GM18498 (cell line): ENCODE data around the gene KIAA0232.
"Not testable (repeated sequence)": the region's sequence is repeated elsewhere in the genome, so short reads cannot be mapped to it uniquely, and the experiment has no call there.

Experiments
- ATAC-seq: cut with Tn5 transposase; IDR thresholded peaks from one replicate; pipeline ENCODE4 v1.9.1; 2021; ENCODE audit warnings: mild to moderate bottlenecking, moderate library complexity; ENCODE audit not compliant: unreplicated experiment

Gene KIAA0232

DNA sequence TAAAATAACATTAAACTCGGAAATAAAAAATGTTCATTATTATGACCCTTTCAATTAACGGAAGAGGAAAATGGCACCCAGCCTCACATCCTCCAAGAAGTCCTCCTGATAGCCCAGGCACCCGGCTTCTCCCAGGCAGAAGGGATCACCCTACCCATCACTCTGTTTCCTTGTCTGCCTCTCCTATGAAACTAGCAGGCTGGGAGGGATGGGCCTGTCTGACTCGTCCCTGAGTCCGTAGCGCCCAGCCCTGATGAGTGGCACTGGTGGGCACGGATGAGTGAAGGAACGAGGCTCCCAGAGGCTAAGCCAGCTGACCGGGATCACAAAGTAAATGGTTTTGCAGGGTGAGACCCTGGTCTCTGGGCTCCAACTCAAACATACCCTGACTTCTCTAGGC, 28.6 kb upstream of the KIAA0232 start:
- no peak for ATAC-seq

DNA sequence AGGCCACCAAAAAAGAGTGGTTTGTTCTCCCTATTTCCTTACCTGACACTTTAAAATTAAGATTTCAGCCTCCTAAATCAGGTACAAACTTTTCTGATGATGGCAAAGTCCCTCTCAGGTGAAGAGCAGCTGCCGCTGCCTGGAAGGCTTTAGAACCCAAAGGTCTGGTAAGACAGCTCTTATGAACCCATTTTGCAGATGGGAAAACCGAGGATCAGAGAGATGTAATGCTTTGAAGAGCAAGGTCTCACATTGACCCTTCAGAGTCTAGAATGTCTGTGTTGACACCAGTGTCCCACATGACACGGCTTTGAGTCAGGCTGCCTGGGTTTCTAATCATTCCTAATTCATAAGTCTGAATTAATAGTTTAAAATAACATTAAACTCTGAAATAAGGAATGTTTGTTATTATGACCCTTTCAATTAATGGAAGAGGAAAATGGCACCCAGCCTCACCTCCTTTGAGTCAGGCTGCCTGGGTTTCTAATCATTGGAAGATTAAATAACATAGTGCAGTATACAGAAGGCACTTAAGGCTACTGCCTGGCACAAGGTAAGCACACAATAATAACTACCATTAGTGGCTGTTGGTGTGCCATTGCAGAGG, 27.9 kb upstream of the KIAA0232 start:
- no peak for ATAC-seq

DNA sequence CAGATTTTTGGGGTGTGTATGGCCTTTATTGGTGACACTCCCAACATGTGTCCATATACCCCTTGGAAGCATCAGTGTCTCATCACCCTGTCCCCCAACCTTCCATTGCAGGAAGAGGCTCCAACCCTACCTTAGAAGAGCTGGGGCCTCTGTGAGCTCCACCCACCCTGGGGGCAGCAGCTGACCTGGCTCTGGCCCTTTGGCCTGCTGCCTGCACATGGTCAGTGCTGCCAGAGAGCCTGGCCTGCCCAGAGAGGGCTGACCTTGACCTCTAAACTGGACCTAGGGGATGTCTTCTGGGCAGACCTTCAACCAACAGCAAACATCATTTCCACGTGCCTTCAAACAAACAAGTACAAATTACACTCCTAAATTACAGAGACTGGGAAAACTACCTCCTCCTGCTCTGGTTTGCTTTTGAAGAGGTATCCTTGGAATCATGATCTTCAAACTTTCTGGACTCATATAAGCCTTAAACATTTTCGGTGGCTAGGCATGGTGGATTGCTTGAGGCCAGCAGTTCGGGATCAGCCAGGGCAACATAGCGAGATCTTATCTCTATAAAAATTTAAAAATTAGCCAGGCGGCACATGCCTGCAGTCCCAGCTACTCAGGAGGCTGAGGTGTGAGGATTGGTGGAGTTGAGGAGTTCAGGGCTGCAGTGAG, 27.3 kb upstream of the KIAA0232 start:
- no peak for ATAC-seq

DNA sequence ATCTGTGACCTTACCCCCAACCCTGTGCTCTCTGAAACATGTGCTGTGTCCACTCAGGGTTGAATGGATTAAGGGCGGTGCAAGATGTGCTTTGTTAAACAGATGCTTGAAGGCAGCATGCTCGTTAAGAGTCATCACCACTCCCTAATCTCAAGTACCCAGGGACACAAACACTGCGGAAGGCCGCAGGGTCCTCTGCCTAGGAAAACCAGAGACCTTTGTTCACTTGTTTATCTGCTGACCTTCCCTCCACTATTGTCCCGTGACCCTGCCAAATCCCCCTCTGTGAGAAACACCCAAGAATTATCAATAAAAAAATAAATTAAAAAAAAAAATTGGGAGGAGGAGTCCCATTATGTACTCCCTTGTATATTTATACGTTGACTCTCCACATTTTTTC, 26.2 kb upstream of the KIAA0232 start:
- ATAC-seq: not testable (repeated sequence)

DNA sequence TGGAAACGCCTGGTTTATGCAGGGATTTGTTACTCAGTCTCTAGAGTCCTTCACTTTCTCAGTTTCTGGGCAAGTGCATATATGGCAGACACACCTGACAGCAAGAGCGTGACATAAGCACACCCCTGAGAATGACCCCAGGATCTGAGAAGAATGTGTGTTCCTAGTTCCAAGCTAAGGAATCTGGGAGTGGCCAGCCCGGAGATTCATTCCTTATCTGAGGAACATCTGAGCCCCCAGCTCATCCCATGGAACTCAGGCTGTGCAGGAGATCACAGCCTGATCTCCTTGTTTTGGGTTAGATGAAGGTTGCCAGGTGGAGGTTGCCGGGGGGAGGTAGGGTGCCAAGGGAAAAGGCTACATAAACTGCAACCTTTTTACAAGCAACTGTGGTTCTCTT, 23.8 kb upstream of the KIAA0232 start:
- ATAC-seq: no peak

DNA sequence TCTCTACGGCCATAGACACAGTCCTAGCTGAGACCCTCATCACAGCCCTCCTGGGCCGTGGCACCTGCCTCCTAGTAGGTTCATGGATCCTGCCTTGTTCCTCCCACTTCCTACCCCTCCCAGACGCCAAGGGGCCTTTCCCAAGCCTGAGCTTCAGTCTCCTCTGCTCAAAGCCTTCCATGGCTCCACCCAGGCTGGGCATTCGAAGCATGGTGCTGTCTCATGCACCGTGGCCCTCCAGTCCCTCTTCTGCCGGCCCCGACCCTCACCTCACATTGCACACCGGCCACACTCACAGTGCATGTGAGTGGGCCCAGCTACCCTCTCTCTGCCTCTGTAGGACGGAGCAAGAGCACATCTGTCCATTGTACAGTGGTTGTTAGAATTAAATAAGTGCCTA, 21.7 kb upstream of the KIAA0232 start:
- ATAC-seq: no peak

DNA sequence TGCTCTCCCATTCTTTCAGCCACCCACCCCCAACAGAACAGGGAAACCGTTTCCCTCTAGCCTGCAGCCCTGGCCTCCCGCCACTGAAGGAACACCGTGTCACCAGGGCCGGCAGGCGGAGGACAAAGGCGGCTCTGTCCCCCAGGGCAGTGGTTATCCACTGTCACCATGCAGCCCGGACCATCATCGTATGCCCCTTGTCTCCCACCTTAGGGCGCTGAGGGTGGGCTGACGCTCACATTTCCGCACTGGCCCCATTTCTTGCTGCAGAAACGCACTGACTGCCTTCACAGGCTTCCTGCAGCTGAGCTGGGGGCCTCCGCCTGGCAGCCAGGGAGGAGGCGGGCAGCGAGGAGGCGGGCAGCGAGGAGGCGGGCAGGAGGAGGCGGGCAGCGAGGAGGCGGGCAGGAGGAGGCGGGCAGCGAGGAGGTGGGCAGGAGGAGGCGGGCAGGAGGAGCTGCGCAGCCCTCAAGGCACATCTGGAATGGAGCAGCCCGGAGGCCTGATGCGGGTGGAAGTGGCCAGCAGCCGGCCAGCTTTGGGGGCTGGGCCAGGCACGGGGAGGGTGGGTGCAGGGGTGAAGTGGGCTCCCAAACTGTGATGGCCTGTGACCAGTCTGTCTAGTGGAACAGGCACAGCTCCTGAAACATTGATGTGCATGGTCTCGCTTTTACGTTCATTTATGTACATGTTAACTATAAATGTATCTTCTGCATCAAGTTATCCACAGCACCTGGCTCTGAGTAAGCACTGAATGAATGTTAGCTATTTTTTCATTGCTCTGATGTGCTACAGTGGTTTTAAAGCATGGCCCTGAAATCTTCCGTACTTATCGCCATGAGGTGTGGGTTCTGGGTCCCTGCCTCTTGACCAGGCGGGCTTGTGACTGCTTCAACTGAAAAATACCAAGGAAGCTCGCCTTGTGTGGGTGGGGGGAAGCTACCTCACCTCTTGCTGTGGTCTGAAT, 20.6 kb upstream of the KIAA0232 start:
- no peak for ATAC-seq

DNA sequence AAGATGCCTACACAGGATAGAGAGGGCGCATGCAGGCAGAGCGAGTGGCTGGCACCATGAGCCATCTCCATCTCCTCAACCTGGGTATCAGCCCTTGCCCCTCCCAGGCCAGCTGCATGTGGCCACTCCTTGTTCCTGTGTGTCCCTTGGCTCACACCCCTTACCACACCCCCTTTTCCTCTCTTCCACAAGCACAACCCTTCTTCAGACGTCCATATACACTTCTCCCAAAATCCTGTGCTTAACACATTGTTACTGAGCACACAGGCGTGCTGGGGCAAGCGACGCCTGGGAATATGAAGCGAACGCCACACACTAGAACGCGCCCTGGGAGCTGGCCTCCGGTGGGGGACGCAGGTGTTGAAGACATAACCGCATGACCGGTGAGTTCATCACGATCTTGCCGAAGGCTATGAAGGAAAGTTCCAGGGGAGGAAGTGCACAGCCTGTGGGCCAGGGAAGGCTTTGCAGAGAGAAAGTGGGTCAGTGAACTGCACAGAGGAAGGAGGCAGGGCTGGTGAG, 19.1 kb upstream of the KIAA0232 start:
- ATAC-seq: no peak

DNA sequence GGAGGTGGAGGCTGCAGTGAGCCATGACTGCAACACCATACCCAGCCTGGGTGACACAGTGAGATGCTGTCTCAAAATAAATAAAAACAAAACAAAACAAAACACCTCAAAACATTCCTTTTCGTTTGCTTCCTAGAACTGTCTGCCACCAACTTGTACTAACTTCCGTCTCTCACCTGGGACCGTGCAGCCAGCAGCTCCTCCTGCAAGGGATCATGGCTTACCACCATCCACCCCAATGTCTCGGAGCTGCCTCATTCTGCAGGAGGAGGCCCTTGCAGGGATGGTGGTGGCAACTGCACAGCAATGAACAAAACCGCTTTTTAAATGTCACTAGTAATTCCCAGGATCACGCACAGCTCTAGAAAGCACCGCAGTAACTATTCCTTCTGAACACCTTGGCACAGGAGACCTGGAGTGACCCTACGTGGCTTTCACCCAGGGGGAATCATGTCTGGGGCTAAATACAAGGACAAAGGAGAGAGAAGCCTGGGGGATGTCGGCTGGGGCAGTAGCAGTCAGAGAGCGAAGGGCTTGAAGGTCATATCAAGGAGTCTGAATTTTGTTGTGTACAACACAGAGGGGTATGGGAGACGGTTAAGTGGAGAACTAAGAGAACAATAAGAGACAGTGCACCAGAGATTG, 17.4 kb upstream of the KIAA0232 start:
- no peak for ATAC-seq

DNA sequence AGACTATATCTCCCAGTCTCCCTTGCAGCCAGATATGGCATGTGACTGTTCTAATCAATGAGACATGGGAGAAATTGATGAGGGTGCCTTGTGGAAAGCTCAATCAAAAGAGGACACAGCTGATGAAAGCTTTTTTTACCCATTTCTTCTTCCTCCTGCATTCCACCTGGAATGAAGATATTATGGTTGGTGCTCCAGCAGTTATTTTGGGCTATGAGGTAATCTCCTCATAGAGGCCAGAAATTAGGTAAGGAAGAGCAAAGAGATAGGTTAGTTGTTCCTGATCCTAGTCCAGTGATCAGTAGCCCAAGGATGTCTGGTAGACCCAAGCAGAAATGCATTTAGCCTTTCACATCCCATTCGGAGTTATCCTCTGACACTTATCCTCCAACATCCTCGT, 16.8 kb upstream of the KIAA0232 start:
- ATAC-seq: no peak

DNA sequence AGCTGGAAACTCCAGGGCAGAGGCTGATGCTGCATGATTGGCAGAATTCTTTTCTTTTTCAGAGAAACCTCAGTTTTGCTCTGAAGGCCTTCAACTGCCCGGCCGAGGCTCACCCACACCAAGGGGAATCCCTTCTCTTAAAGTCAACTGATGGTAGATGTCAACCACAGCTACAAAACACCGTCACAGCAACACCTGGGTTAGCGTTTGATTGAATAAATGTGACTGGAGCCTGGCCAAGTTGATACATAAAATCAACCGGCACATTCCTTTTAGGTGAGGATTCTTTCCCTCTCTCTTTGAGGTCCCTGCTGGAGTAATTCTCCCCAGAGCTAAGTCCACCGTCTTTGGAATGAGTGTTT, 15.2 kb upstream of the KIAA0232 start:
- ATAC-seq: no peak

DNA sequence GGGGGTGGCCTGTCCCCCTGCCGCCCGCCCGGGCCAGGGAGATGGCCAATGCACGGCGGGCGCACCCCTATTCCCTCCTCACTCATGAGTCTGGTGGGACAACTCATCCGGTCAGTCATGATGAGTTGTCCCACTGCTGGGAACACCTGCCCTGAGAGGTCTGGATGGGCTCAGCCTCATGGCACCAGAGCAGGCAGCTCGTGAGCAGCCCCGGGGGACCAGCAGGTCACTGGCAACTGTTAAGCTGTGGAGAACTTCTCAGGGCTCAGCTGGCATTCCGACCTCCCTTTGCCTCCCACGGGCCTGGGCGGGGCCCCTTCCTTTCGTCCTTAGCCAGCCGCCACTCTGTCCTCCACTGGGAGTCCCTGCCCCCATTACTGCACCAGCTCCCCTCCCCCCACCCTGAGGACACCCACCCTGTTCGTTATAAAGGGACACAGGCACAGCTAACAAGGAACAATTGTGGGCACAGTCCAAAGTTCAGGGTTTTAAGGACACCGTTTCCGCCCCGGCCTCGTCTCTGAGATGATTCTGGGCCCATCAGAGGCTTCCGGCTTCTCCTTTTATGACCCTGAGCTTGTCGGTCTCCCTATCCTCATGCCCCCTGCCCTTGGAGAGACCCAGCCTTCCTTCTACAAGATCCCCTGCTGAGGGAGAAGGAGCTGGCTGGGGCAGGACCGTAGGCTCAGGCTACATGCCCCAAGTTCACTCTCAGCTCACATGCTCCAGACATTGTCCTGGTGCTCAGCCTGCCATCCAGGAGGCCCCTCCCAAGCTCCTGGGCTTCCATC, 14.6 kb upstream of the KIAA0232 start:
- no peak for ATAC-seq

DNA sequence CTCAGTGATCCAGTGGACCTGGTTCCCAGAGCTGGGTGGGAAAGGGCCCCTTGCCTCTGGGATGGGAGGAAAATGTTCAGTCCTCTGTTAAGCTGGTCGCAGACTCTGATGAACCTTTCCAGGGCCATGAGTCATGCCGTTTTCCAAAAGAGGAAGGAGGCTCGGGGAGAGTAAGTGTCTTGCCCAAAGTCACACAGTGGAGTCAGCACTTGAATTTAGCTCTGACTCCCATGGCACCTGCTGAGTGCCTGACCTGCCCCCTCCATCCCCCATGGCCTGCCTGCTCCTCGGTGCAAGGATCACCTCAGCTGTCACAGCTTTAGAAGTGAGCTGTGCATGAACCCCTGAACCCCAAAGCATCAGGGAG, 14.0 kb upstream of the KIAA0232 start:
- no peak for ATAC-seq

DNA sequence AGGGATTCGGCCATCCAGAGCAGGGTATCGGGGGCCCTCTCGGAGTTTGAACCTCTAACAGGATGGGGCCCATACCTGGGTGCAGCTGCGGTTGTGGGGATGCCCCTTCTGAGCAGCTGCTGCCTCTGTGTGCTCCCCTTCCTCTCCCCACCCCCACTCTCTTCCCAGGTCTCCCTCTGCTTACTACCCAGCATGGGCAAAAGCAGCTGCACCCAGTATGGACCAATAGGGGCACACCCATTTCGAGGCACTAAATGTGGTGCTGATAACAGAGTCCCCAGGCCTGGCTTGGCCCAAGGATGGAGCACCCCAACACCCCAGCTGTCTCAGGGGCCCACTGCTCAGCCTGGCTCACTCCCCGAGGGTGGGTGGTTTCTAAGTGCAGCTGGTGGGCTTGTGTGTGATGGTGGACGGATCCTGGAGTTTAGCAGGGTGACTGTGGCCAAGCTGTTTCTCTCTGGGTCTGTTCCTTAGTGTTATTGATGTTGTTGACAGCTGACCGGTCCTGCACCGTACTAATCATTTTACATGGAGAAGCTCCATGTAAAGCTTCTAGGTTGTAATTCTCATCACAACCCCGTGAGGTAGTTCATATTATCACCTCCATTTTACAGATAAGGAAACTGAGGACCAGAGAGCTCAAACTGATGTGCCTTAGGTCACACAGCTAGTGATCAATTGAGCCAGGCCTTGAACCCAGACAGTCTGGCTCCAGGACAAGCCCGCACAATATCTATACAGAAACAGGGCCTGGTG, 13.1 kb upstream of the KIAA0232 start:
- ATAC-seq: no peak

DNA sequence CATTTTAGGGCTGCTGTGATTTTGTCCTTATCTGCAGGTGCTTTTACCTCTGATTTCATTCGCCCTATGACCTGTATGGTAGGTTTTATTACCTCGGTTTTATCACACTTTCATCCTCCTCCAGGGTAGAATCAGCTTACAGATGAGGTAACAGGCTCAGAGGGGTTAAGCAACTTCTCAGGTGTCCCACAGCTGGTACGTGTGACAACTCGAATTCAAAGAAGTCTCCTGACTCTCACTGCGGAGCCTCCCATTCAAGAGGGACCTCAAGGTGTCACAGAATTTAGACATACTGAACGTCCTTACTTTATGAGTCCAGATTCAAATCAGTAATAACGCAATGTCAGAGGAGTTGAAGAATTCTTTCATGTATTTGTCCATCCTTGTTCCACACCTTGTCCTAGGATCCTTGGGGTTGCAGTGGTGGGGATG, 12.5 kb upstream of the KIAA0232 start:
- ATAC-seq: no peak

DNA sequence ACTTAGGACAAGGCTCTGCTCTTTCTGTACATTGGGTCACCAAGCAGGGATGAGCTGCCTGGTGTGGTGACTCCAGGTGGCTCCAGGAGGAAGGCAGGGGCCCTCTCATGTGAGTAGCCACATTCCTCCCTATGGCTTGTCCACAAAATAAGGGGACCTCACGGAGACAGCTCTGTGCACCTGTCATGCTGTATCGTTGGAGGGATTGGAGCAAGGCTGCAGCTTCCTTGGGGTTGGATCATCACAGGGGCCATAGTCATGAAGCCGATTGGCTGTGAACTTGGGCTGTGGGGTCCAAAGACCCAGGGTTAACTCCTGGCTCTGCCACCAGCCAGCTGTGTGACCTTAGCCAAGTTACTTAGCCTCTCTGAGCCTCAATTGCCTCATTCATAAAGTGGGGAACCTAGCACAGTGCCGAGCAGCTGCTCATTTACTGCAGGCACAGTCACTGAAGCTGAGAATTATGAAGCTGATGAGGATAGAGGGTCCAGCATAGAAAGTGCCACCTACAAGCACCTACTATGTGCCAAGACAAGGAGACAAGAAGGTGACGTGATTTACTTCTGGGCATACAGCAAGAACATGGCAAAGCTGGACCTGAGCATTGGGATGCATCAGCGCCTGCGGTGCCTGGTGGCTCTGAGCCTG, 11.8 kb upstream of the KIAA0232 start:
- no peak for ATAC-seq

DNA sequence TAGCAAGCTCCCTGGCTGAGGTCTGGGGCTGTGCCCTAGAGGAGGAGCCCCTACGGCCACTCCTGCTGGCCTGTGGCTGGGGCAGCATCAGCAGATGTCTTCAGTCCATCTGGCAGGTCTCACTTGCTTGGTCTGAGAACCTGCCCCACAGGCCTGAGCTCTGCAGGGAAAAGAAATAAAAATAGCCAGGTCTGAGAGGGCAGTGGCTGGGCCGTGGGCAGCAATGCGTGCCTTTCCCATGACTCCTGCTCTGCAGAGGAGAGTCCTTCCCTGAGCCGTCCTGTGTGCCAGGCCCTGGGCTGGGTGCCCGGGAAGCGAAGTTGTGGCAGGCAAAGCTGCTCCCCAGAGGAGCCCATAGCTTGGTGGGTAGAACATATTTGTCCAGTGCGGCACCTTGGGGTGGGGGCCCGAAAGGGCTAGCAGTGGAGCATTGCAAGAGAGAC, 11.3 kb upstream of the KIAA0232 start:
- no peak for ATAC-seq

DNA sequence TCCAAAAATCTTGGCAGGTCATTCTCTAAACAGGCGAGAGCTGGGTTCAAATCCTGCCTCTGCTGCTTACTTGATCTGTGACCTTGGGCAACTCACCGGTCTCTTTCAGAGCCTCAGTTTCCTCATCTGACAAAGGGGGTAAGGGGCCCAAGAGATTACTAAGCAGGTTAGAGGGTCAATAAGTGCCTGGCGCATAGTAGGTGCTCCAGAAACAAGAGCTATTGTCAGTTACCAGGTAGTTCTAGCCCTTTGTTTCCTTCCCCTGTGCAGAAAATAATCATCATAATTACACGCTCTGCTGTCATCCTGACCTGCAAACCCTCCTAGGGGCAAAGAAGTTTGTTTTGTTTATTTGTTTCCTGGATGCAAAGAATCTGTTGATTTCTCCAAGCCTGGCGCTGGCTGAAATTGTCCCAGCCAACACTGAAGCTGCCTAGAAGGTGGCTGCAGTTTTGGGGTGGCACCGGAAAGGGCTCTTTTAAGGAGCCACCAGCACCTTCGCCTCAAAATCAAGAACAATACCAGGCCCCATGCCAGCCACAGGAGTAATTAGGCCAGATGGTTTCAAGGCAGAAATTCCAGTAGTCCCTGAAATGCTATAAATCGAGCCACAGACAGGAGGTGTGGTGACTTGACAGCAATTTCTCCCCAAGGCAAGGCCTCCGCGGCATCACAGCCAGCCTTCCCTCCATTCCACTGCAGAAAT, 10.2 kb upstream of the KIAA0232 start:
- no peak for ATAC-seq

DNA sequence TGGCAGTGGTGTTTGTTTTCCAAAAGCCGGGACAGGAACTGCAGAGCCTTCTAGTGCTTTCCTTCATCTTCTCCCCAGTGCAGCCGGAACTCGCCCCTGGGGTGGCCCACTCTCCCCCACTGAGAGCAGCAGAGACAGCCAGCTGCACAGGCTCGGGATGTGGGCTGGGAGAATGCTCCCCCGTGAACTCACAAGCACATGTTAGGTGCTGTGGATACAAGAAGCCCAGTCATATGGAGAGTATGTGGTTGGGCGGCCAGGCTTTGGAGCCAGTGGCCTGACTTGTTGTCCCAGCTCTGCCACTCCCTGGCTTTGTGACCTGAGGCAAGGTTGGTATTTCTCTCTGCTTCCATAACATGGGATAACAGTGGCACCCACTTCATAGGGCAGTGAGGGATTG, 9.4 kb upstream of the KIAA0232 start:
- no peak for ATAC-seq
